HG03045 (cell line): ENCODE results near the gene POGLUT2.

Experiments
- ATAC-seq: cut with Tn5 transposase; IDR thresholded peaks from one replicate; pipeline ENCODE4 v1.9.1; 2021; ENCODE audit warnings: mild to moderate bottlenecking, moderate library complexity; ENCODE audit not compliant: unreplicated experiment

POGLUT2 gene

GRCh38 chr13:102798581-102799425, at the start of gene POGLUT2, which contains the start of gene BIVM:
POGLUT2 (minus strand) TSS chr13:102798976; CDS start chr13:102798670, 306 bp downstream.
BIVM (plus strand) TSS chr13:102799119; CDS start chr13:102807268, 8,149 bp downstream.
- ATAC-seq = peak; percentile 83

- no peak for ATAC-seq
Observed at GRCh38 chr13:102847272-102848234, 48.8 kb upstream of the POGLUT2 start.

GRCh38 chr13:102846261-102847015, 47.7 kb upstream of the POGLUT2 start:
- ATAC-seq = peak; percentile 20

GRCh38 chr13:102845630-102846260, 47.0 kb upstream of the POGLUT2 start, which contains the start of gene ERCC5:
ERCC5 (plus strand) TSS chr13:102846032; CDS start chr13:102846267, 235 bp downstream.
- ATAC-seq = peak; percentile 89

- ATAC-seq = peak; percentile 29
Observed at GRCh38 chr13:102845289-102845629, 46.5 kb upstream of the POGLUT2 start.

- ATAC-seq = no peak
Observed at GRCh38 chr13:102839462-102839861, 40.7 kb upstream of the POGLUT2 start.

GRCh38 chr13:102838982-102839381, 40.2 kb upstream of the POGLUT2 start:
- no peak for ATAC-seq

- no peak for ATAC-seq
Observed at GRCh38 chr13:102838273-102838672, 39.5 kb upstream of the POGLUT2 start.

- no peak for ATAC-seq
Observed at GRCh38 chr13:102836471-102836870, 37.7 kb upstream of the POGLUT2 start.

- no peak for ATAC-seq
Observed at GRCh38 chr13:102830646-102831045, 31.9 kb upstream of the POGLUT2 start.

- ATAC-seq = no peak
Observed at GRCh38 chr13:102825921-102826706, 27.3 kb upstream of the POGLUT2 start.

GRCh38 chr13:102825400-102825799, 26.6 kb upstream of the POGLUT2 start:
- no peak for ATAC-seq

- no peak for ATAC-seq
Observed at GRCh38 chr13:102817907-102818306, 19.1 kb upstream of the POGLUT2 start.

- no peak for ATAC-seq
Observed at GRCh38 chr13:102817241-102817640, 18.5 kb upstream of the POGLUT2 start.

GRCh38 chr13:102816708-102817107, 17.9 kb upstream of the POGLUT2 start:
- no peak for ATAC-seq

GRCh38 chr13:102815788-102816187, 17.0 kb upstream of the POGLUT2 start:
- no peak for ATAC-seq

- no peak for ATAC-seq
Observed at GRCh38 chr13:102814793-102815192, 16.0 kb upstream of the POGLUT2 start.

GRCh38 chr13:102814025-102814607, 15.3 kb upstream of the POGLUT2 start:
- peak; percentile 62 for ATAC-seq
